Kidney (tissue), 14 donors: ENCODE data around the gene CBLN3. TPM values are rescaled to one million over a fixed set of nuclear protein-coding genes. Genes with fewer than 3 reads are reported as not detected.

Experiments
- DNase-seq, 5 donors: peaks; one replicate each; pipeline ENCODE4 v3.0.0-alpha.2; 2013 to 2020
- FAIRE-seq: peaks from 2 replicates; lab custom pipeline; 2012; peaks lifted over from hg19 to GRCh38; lab: Jason Lieb, UNC
- H3K27ac ChIP-seq, 2 donors: one replicate each; pipeline ENCODE4 v1.7.0; 2013; ENCODE audit warnings: low read depth in 2 of 2, low read length in 2 of 2, inconsistent platforms in 1 of 2
- H3K27me3 ChIP-seq: one replicate; pipeline ENCODE4 v1.7.1; 2013; ENCODE audit warnings: low read length, inconsistent platforms; ENCODE audit not compliant: control insufficient read depth, insufficient read depth
- H3K36me3 ChIP-seq, 3 donors: one replicate each; pipeline versions ENCODE4 v1.7.0 to v1.7.1; 2013; ENCODE audit warnings: low read length in 3 of 3, control low read depth in 1 of 3, inconsistent platforms in 1 of 3; ENCODE audit not compliant: insufficient read depth in 3 of 3, control insufficient read depth in 2 of 3
- H3K4me1 ChIP-seq, 3 donors: one replicate each; pipeline versions ENCODE4 v1.7.0 to v1.7.1; 2013; ENCODE audit warnings: low read length in 3 of 3, inconsistent platforms in 1 of 3, low read depth in 1 of 3; ENCODE audit not compliant: control insufficient read depth in 2 of 3, insufficient read depth in 2 of 3
- H3K4me3 ChIP-seq, 3 donors: one replicate each; pipeline versions ENCODE4 v1.7.0 to v1.8.1; 2013; ENCODE audit warnings: low read length in 3 of 3, control low read depth in 1 of 3, inconsistent platforms in 1 of 3
- H3K9ac ChIP-seq, 3 donors: one replicate each; pipeline versions ENCODE4 v1.7.0 to v1.7.1; 2013; ENCODE audit warnings: low read length in 3 of 3, control low read depth in 1 of 3, inconsistent platforms in 1 of 3
- H3K9me3 ChIP-seq, 3 donors: one replicate each; pipeline versions ENCODE4 v1.7.0 to v1.7.1; 2013; ENCODE audit warnings: low read length in 3 of 3, control low read depth in 1 of 3, inconsistent platforms in 1 of 3; ENCODE audit not compliant: control insufficient read depth in 2 of 3, insufficient read depth in 1 of 3
- CTCF ChIP-seq: IDR thresholded peaks from 3 replicates; pipeline ENCODE4 v1.5.1; 2012; ENCODE audit warnings: mild to moderate bottlenecking, moderate library complexity, borderline replicate concordance; ENCODE audit not compliant: insufficient read depth; ENCODE audit errors: extremely low read depth
- intact Hi-C: fragments of 100-400 bp; cut with DNase I; formaldehyde crosslinking; loops from one replicate; pipeline ENCODE4 v1.11.1; 2022
- polyA plus RNA-seq: library from polyadenylated mRNA; stranded (reverse); fragments of 350-450 nt; fragmentation: Illumina TruSeq; extraction: RNeasy Lipid Tissue Mini Kit (QIAGEN cat#74804); gene quantifications from one replicate; pipeline ENCODE4 v1.2.3, GENCODE V29; 2014; ENCODE audit warnings: low read depth, low replicate concordance; ENCODE audit not compliant: insufficient read depth
- total RNA-seq: library from RNA; stranded (reverse); fragmentation: NEBNext Ultra II Directional; extraction: Animal tissue kit (Norgen Biotek cat#: 25700); gene quantifications from one replicate; pipeline ENCODE4 v1.2.1, GENCODE V29; 2021
- donor health status: control.
- donor health status: control.
- donor health status: control.
- donor health status: control.
- donor health status: control.
- donor health status: DM: yes; HTN: yes; CAD: no.
- donor health status: Normal renal cell carcinoma (clear cell type).

CBLN3 gene
- total and polyA plus RNA-seq, 2 donors from 2014 or later = 1.3 to 2.6 TPM

- H3K36me3 ChIP-seq = peaks cover 3 to 13% (median 13%) of the 10 kb centered on the region in 3 donors
- DNase-seq = peak in 2 of 5 donors; percentile 53 to 64
- FAIRE-seq = no peak
- H3K27ac ChIP-seq = peak overlapping the region in 1 of 2 donors; percentile 98
- H3K4me3 ChIP-seq = peak overlapping the region in 1 of 3 donors; percentile 98
- no peak for TF ChIP-seq CTCF
- H3K9ac ChIP-seq = peak overlapping the region in 2 of 3 donors; percentile 66 to 87
- H3K9me3 ChIP-seq = no peaks in the 10 kb centered on the region
- H3K27me3 ChIP-seq = no peaks in the 10 kb centered on the region
- intact Hi-C loops = loop anchor here (10.0 kb wide), 1 partner anchor 54 kb away; no protein-coding TSS in a partner anchor
- peaks cover 0 to 30% (median 15%) of the 10 kb centered on the region in 3 donors for H3K4me1 ChIP-seq
Observed at GRCh38 chr14:24428628-24429394, 657 bp downstream of the CBLN3 start.

GRCh38 chr14:24427537-24428508 is 1.6 kb downstream of the CBLN3 start:
- no peaks in the 10 kb centered on the region for H3K27me3 ChIP-seq
- H3K36me3 ChIP-seq = peaks cover 1 to 5% (median 5%) of the 10 kb centered on the region in 3 donors
- H3K4me3 ChIP-seq = no peak overlapping the region
- DNase-seq (no peak), FAIRE-seq (no peak)
- no peak for TF ChIP-seq CTCF
- H3K27ac ChIP-seq = no peak overlapping the region
- H3K9me3 ChIP-seq = no peaks in the 10 kb centered on the region
- no peak overlapping the region for H3K9ac ChIP-seq
- H3K4me1 ChIP-seq = peaks cover 0 to 30% (median 15%) of the 10 kb centered on the region in 3 donors
- intact Hi-C loops = loop anchor here (10.0 kb wide), 1 partner anchor 53 kb away; no protein-coding TSS in a partner anchor

GRCh38 chr14:24426912-24427536 is 2.4 kb downstream of the CBLN3 start:
- intact Hi-C loops = loop anchor here (10.0 kb wide), 1 partner anchor 52 kb away; no protein-coding TSS in a partner anchor
- no peak overlapping the region for H3K9ac ChIP-seq
- no peak for DNase-seq
- FAIRE-seq = no peak
- H3K4me3 ChIP-seq = no peak overlapping the region
- no peak overlapping the region for H3K27ac ChIP-seq
- H3K4me1 ChIP-seq = peaks cover 0 to 27% (median 15%) of the 10 kb centered on the region in 3 donors
- H3K36me3 ChIP-seq = no peaks in the 10 kb centered on the region
- no peaks in the 10 kb centered on the region for H3K27me3 ChIP-seq
- no peaks in the 10 kb centered on the region for H3K9me3 ChIP-seq
- TF ChIP-seq CTCF = no peak
